Sigmoid colon (tissue), 4 donors: ENCODE results near the gene ZNF431.

Experiments
- EP300 ChIP-seq, 4 donors: sonication (generic); formaldehyde crosslinking; IDR thresholded peaks; one replicate each; pipeline ENCODE4 v1.6.1; 2017; ENCODE audit warnings: antibody characterized with exemption in 4 of 4
- POLR2A ChIP-seq, 2 donors: fragments of 450-650 bp; IDR thresholded peaks; one replicate each; pipeline ENCODE4 v1.6.1; 2016; ENCODE audit warnings: antibody characterized with exemption in 2 of 2, mild to moderate bottlenecking in 2 of 2, moderate library complexity in 2 of 2
- POLR2AphosphoS5 ChIP-seq, 4 donors: sonication (generic); formaldehyde crosslinking; IDR thresholded peaks; one replicate each; pipeline ENCODE4 v1.6.1; 2017; ENCODE audit warnings: antibody characterized with exemption in 4 of 4
- TF ChIP-seq, protein P1 (sequence below), 4 experiments: fragments of 450-650 bp in 3 of 4; fragments of 200-600 bp in 1 of 4; IDR thresholded peaks; one replicate each; pipeline ENCODE4 v1.5.1; 2016 to 2019; ENCODE audit warnings: antibody characterized with exemption in 4 of 4, mild to moderate bottlenecking in 3 of 4, moderate library complexity in 2 of 4

DNA sequence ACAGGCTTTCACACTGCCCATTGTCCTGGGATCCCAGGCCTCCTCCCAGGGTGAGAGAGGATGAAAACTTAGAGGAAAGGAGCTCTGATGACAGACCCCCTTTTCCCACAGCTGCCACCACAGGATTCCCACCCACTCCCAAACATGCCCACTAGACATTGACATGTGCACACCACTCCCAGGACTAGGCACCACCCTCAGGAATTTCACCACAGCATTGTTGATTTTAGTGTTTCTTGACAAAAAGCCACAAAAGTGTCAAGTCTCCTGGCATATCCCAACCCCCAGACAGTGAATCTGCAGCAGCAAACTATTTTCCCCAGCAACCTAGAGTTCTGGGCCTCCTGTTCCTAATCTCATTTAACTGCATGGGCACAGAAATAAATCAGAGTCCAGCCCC, 49.7 kb upstream of the ZNF431 start:
- no peak for TF ChIP-seq POLR2AphosphoS5 (IDR thresholded peaks at IDR 0.05)
- TF ChIP-seq, protein P1, sequence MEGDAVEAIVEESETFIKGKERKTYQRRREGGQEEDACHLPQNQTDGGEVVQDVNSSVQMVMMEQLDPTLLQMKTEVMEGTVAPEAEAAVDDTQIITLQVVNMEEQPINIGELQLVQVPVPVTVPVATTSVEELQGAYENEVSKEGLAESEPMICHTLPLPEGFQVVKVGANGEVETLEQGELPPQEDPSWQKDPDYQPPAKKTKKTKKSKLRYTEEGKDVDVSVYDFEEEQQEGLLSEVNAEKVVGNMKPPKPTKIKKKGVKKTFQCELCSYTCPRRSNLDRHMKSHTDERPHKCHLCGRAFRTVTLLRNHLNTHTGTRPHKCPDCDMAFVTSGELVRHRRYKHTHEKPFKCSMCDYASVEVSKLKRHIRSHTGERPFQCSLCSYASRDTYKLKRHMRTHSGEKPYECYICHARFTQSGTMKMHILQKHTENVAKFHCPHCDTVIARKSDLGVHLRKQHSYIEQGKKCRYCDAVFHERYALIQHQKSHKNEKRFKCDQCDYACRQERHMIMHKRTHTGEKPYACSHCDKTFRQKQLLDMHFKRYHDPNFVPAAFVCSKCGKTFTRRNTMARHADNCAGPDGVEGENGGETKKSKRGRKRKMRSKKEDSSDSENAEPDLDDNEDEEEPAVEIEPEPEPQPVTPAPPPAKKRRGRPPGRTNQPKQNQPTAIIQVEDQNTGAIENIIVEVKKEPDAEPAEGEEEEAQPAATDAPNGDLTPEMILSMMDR (IDR thresholded peaks at IDR 0.05): no peak
- no peak for TF ChIP-seq EP300 (IDR thresholded peaks at IDR 0.05)
- TF ChIP-seq POLR2A (IDR thresholded peaks at IDR 0.05): no peak
